Activated CD8-positive, alpha-beta T cell treated with anti-CD3 and anti-CD28 coated beads for 36 hours (primary cell): ENCODE results near the gene DPF1. TPM values are rescaled to one million over a fixed set of nuclear protein-coding genes. Genes with fewer than 3 reads are reported as not detected.
"Not testable (repeated sequence)": the region's sequence is repeated elsewhere in the genome, so short reads cannot be mapped to it uniquely, and the experiment has no call there.

ENCODE experiments used
- ATAC-seq: fragments of 200-7000 bp; cut with Tn5 transposase; one replicate; pipeline ENCODE4 v1.10.0; 2021; ENCODE audit warnings: mild to moderate bottlenecking, moderate library complexity
- CTCF ChIA-PET: fragments of 350-600 bp; sonication (Branson Sonifier 250); formaldehyde crosslinking; loops from one replicate; lab custom pipeline; 2021; ENCODE audit warnings: antibody characterized with exemption; lab: Charles Lee
- POLR2A ChIA-PET: fragments of 350-600 bp; sonication (Branson Sonifier 250); formaldehyde crosslinking; loops from one replicate; lab custom pipeline; 2021; ENCODE audit warnings: antibody characterized with exemption; lab: Charles Lee
- DNase-seq: peaks from one replicate; pipeline ENCODE4 v3.0.0-alpha.2; 2020
- H3K27ac Mint-ChIP-seq: one replicate; pipeline ENCODE4 v1.8.0; 2021; ENCODE audit warnings: mild to moderate bottlenecking, mixed read lengths
- H3K27me3 Mint-ChIP-seq: one replicate; pipeline ENCODE4 v1.8.0; 2021; ENCODE audit warnings: mixed read lengths
- H3K36me3 Mint-ChIP-seq: one replicate; pipeline ENCODE4 v1.8.0; 2021; ENCODE audit warnings: low read depth, mixed read lengths
- H3K4me1 Mint-ChIP-seq: one replicate; pipeline ENCODE4 v1.8.0; 2021; ENCODE audit warnings: low read depth, mixed read lengths
- H3K4me3 Mint-ChIP-seq: one replicate; pipeline ENCODE4 v1.8.0; 2021; ENCODE audit warnings: mild to moderate bottlenecking, moderate library complexity, mixed read lengths
- H3K9me3 Mint-ChIP-seq: one replicate; pipeline ENCODE4 v1.8.0; 2021; ENCODE audit warnings: mixed read lengths
- CTCF ChIP-seq: fragments of 200-600 bp; IDR thresholded peaks from one replicate; pipeline ENCODE4 v1.8.0; 2022; ENCODE audit warnings: antibody characterized with exemption, mild to moderate bottlenecking
- intact Hi-C: fragments of 100-400 bp; cut with micrococcal nuclease; formaldehyde crosslinking; loops from one replicate; pipeline ENCODE4 v1.10.0; 2022
- total RNA-seq, 2 experiments: library from RNA; stranded (reverse); gene quantifications; one replicate each; pipeline ENCODE4 v1.2.3, GENCODE V29; 2021

The DPF1 gene
- total RNA-seq, 2 experiments from 2014 or later: 0.47 to 1.0 TPM

- DNase-seq (peak; percentile 68), ATAC-seq (peak; percentile 48)
- peaks cover 41% of the 10 kb centered on the region for H3K4me1 Mint-ChIP-seq
- intact Hi-C loops: loop anchor here (10.0 kb wide), 1 partner anchor 50 kb away; the partner anchor contains the start of genes KCNK6 and YIF1B
- POLR2A ChIA-PET: interaction anchor here (0.6 to 3.2 kb wide), 5 partner anchors 9 to 138 kb away, joined by 3 to 13 read pairs (median 3); partner anchors contain the start of genes FAM98C and KCNK6
- no peak for TF ChIP-seq CTCF
- no peaks in the 10 kb centered on the region for H3K9me3 Mint-ChIP-seq
- H3K4me3 Mint-ChIP-seq: peak within 1 kb of the TSS; percentile 78
- H3K36me3 Mint-ChIP-seq: no peaks in the 10 kb centered on the region
- CTCF ChIA-PET: interaction anchor here (0.8 to 5.3 kb wide), 11 partner anchors 8 to 362 kb away, joined by 3 to 30 read pairs (median 4); partner anchors contain the start of genes CATSPERG, KCNK6 and PPP1R14A
- peak within 1 kb of the TSS; percentile 97 for H3K27ac Mint-ChIP-seq
- H3K27me3 Mint-ChIP-seq: no peaks in the 10 kb centered on the region
These were observed 40.6 kb upstream of the DPF1 start, which contains the start of gene SPINT2 for GRCh38 chr19:38264486-38265212. Gene SPINT2, plus strand, starts transcription at chr19:38264573. Its CDS starts 320 bp downstream, at chr19:38264893.

GRCh38 chr19:38263689-38264485 lies 39.9 kb upstream of the DPF1 start:
- Mint-ChIP-seq H3K27me3 (peaks cover 2% of the 10 kb centered on the region), H3K9me3 (no peaks in the 10 kb centered on the region), H3K4me3 (peak overlapping the region; percentile 78), H3K4me1 (peaks cover 43% of the 10 kb centered on the region), H3K36me3 (no peaks in the 10 kb centered on the region), H3K27ac (peak overlapping the region; percentile 97)
- CTCF ChIA-PET: interaction anchor here (1.0 to 5.3 kb wide), 5 partner anchors 8 to 75 kb away, joined by 3 to 30 read pairs (median 4); partner anchors contain the start of genes CATSPERG and PPP1R14A
- TF ChIP-seq CTCF: no peak
- intact Hi-C loops: loop anchor here (10.0 kb wide), 1 partner anchor 51 kb away; the partner anchor contains the start of genes KCNK6 and YIF1B
- POLR2A ChIA-PET: interaction anchor here (0.5 to 3.2 kb wide), 7 partner anchors 9 to 139 kb away, joined by 3 to 13 read pairs (median 3); partner anchors contain the start of genes FAM98C, KCNK6 and YIF1B
- DNase-seq (peak; percentile 89), ATAC-seq (peak; percentile 89)

GRCh38 chr19:38262585-38263268 lies 38.7 kb upstream of the DPF1 start:
- peak overlapping the region; percentile 97 for H3K27ac Mint-ChIP-seq
- POLR2A ChIA-PET: no interaction called here
- peaks cover 5% of the 10 kb centered on the region for H3K27me3 Mint-ChIP-seq
- no peak for DNase-seq
- no peak for TF ChIP-seq CTCF
- H3K4me1 Mint-ChIP-seq: peaks cover 35% of the 10 kb centered on the region
- peak overlapping the region; percentile 16 for H3K4me3 Mint-ChIP-seq
- H3K36me3 Mint-ChIP-seq: no peaks in the 10 kb centered on the region
- ATAC-seq: no peak
- CTCF ChIA-PET: interaction anchor here (5.3 kb wide), 1 partner anchor 18 kb away, joined by 30 read pairs; no protein-coding TSS in a partner anchor
- intact Hi-C loops: loop anchor here (10.0 kb wide), 1 partner anchor 52 kb away; the partner anchor contains the start of genes KCNK6 and YIF1B
- H3K9me3 Mint-ChIP-seq: no peaks in the 10 kb centered on the region

- intact Hi-C loops: loop anchor here (10.0 kb wide), 1 partner anchor 53 kb away; the partner anchor contains the start of genes KCNK6 and YIF1B
- H3K27ac Mint-ChIP-seq, H3K9me3 Mint-ChIP-seq, DNase-seq, POLR2A ChIA-PET, ATAC-seq, H3K27me3 Mint-ChIP-seq, H3K36me3 Mint-ChIP-seq, H3K4me3 Mint-ChIP-seq: not testable (repeated sequence)
- H3K4me1 Mint-ChIP-seq: peaks cover 29% of the 10 kb centered on the region
- CTCF ChIA-PET: interaction anchor here (5.3 kb wide), 1 partner anchor 18 kb away, joined by 30 read pairs; no protein-coding TSS in a partner anchor
These were observed 37.9 kb upstream of the DPF1 start for GRCh38 chr19:38261942-38262341.
